Nephron (organoid): ENCODE measurements around the gene CTSD.

Source experiments
- H3K27ac Mint-ChIP-seq, 3 experiments: 2 replicates each; pipeline ENCODE4 v1.8.0; 2020; ENCODE audit warnings: mixed read lengths in 3 of 3, mild to moderate bottlenecking in 2 of 3, moderate library complexity in 1 of 3
- H3K27me3 Mint-ChIP-seq: 2 replicates; pipeline ENCODE4 v1.8.0; 2021; ENCODE audit warnings: low read depth, mild to moderate bottlenecking, moderate library complexity, mixed read lengths
- H3K36me3 Mint-ChIP-seq: 2 replicates; pipeline ENCODE4 v1.8.0; 2020; ENCODE audit warnings: low read depth, mixed read lengths
- H3K4me1 Mint-ChIP-seq: 2 replicates; pipeline ENCODE4 v1.8.0; 2020; ENCODE audit warnings: mixed read lengths
- H3K4me3 Mint-ChIP-seq, 3 experiments: 2 replicates each; pipeline ENCODE4 v1.8.0; 2020; ENCODE audit warnings: mild to moderate bottlenecking in 3 of 3, mixed read lengths in 3 of 3, moderate library complexity in 2 of 3
- H3K9me3 Mint-ChIP-seq: 2 replicates; pipeline ENCODE4 v1.8.0; 2020; ENCODE audit warnings: mixed read lengths
- TF ChIP-seq, protein P1 (sequence below), 3 experiments: fragments of 200-600 bp; sonication (generic); IDR thresholded peaks; one replicate each; pipeline ENCODE4 v1.5.0; 2021; ENCODE audit warnings: antibody characterized with exemption in 3 of 3; ENCODE audit not compliant: unreplicated experiment in 3 of 3

The CTSD gene

GRCh38 chr11:1783725-1784529, 20.2 kb upstream of the CTSD start:
- Mint-ChIP-seq H3K27me3 (peaks cover 30% of the 10 kb centered on the region), H3K27ac (no peak overlapping the region), H3K9me3 (peaks cover 8% of the 10 kb centered on the region), H3K4me1 (no peaks in the 10 kb centered on the region), H3K36me3 (no peaks in the 10 kb centered on the region), H3K4me3 (no peak overlapping the region)
- TF ChIP-seq, protein P1, sequence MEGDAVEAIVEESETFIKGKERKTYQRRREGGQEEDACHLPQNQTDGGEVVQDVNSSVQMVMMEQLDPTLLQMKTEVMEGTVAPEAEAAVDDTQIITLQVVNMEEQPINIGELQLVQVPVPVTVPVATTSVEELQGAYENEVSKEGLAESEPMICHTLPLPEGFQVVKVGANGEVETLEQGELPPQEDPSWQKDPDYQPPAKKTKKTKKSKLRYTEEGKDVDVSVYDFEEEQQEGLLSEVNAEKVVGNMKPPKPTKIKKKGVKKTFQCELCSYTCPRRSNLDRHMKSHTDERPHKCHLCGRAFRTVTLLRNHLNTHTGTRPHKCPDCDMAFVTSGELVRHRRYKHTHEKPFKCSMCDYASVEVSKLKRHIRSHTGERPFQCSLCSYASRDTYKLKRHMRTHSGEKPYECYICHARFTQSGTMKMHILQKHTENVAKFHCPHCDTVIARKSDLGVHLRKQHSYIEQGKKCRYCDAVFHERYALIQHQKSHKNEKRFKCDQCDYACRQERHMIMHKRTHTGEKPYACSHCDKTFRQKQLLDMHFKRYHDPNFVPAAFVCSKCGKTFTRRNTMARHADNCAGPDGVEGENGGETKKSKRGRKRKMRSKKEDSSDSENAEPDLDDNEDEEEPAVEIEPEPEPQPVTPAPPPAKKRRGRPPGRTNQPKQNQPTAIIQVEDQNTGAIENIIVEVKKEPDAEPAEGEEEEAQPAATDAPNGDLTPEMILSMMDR (IDR thresholded peaks at IDR 0.05; ENCODE audit: unreplicated experiment in 3 of 3), result no peak

- Mint-ChIP-seq H3K4me3 (no peak overlapping the region), H3K9me3 (peaks cover 8% of the 10 kb centered on the region), H3K27me3 (peaks cover 30% of the 10 kb centered on the region), H3K36me3 (no peaks in the 10 kb centered on the region), H3K4me1 (no peaks in the 10 kb centered on the region), H3K27ac (no peak overlapping the region)
- TF ChIP-seq, protein P1 (IDR thresholded peaks at IDR 0.05; ENCODE audit: unreplicated experiment in 3 of 3), result no peak
Observed at GRCh38 chr11:1782831-1783724, 19.4 kb upstream of the CTSD start.

GRCh38 chr11:1782031-1782590, 18.4 kb upstream of the CTSD start:
- Mint-ChIP-seq H3K27ac (no peak overlapping the region), H3K27me3 (peaks cover 30% of the 10 kb centered on the region), H3K9me3 (peaks cover 5% of the 10 kb centered on the region), H3K36me3 (no peaks in the 10 kb centered on the region), H3K4me1 (no peaks in the 10 kb centered on the region), H3K4me3 (no peak overlapping the region)
- TF ChIP-seq, protein P1 (IDR thresholded peaks at IDR 0.05; ENCODE audit: unreplicated experiment in 3 of 3), result no peak

- H3K27me3 Mint-ChIP-seq, result peaks cover 30% of the 10 kb centered on the region
- TF ChIP-seq, protein P1 (IDR thresholded peaks at IDR 0.05; ENCODE audit: unreplicated experiment in 3 of 3), result no peak
- no peaks in the 10 kb centered on the region for H3K4me1 Mint-ChIP-seq
- H3K4me3 Mint-ChIP-seq, result no peak overlapping the region
- no peak overlapping the region for H3K27ac Mint-ChIP-seq
- H3K36me3 Mint-ChIP-seq, result no peaks in the 10 kb centered on the region
- H3K9me3 Mint-ChIP-seq, result peaks cover 8% of the 10 kb centered on the region
Observed at GRCh38 chr11:1781593-1781975, 17.9 kb upstream of the CTSD start.

DNA sequence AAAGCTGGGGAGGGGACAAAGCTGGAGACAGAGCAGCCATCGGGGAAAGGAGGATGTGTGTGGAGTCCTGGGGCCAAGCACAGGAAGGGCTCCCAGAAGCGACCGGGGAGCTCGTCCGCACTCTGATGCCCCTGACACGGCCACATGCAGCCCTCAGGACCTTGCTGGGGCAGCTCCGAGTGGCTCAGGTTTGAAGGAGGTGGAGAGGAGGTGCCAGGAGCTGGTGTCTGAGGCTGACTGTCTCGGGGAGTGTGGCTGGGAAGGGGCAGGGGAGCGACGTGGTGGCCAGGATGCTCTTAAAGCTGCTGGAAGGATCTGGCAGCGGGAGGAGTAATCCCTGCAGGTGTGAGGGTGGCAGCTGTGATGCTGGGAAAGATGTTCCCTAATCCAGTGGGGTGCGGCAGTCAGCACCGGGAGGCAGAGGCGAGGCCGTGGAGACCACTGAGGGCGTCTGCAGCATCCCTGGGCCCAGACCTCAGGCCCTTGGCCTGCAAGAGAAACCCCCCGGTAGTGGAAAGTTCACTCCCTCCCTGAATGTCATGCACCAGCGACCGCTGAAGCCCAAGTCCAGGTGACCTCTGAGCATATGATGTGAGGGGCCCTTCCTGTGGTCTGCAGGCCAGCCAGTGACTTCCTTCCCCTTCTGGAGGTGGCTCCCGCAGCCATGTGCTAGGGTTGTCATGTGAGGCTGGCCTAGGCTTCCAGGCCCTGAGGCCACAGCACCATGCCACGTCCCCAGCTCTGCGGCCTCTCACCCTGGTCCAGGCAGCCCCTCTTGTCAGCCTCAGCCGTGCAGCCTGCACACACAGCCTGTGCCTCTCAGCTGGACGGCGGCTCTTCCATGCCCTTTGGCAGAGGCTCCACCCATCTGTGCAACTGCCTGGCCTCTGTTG, 17.2 kb upstream of the CTSD start:
- H3K4me1 Mint-ChIP-seq, result no peaks in the 10 kb centered on the region
- no peak overlapping the region for H3K4me3 Mint-ChIP-seq
- H3K27me3 Mint-ChIP-seq, result peaks cover 28% of the 10 kb centered on the region

More for the DNA sequence above, 17.2 kb upstream of the CTSD start:
- TF ChIP-seq, protein P1 (IDR thresholded peaks at IDR 0.05; ENCODE audit: unreplicated experiment in 3 of 3), result no peak
- no peaks in the 10 kb centered on the region for H3K36me3 Mint-ChIP-seq
- no peak overlapping the region for H3K27ac Mint-ChIP-seq
- peaks cover 6% of the 10 kb centered on the region for H3K9me3 Mint-ChIP-seq
